ENCODE results near the gene HES5.

DNA sequence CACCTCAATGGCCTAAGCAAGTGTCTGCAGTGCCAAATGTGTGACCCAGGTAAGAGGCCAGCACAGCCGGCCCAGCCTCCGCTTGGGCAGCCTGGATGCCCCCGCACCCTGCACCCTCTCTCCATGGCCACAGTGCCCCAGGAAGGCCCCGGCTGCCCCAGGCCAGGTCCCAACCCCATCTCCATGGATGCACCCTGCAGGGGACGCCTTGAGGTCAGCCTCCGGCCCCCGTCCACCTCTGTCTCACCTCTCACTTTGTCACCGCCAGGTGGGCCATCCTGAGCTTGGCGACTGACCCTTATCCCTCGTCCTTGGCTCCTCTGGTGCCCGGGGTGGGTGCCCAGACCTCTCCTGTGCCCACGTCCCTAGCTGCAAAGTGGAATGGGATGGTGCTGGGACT lies 28.4 kb upstream of the HES5 start:
- TF ChIP-seq CTCF (IDR thresholded peaks at IDR 0.05; ENCODE audit: insufficient read depth, low read length, poor library complexity, severe bottlenecking) (no peak), EZH2phosphoT487 (conservative IDR thresholded peaks at IDR 0.05; ENCODE audit: low read length) (no peak)

All from SU-DHL-6 (cell line).